ENCODE measurements around the gene PEX5L. TPM values are rescaled to one million over a fixed set of nuclear protein-coding genes. Genes with fewer than 3 reads are reported as not detected.

PEX5L gene
- total and polyA plus RNA-seq, 10 of the 15 experiments (the other 5 are each of a cell fraction or from before 2014, with no cell fraction given): 0.11 to 17.0 (median 0.50) TPM

DNA sequence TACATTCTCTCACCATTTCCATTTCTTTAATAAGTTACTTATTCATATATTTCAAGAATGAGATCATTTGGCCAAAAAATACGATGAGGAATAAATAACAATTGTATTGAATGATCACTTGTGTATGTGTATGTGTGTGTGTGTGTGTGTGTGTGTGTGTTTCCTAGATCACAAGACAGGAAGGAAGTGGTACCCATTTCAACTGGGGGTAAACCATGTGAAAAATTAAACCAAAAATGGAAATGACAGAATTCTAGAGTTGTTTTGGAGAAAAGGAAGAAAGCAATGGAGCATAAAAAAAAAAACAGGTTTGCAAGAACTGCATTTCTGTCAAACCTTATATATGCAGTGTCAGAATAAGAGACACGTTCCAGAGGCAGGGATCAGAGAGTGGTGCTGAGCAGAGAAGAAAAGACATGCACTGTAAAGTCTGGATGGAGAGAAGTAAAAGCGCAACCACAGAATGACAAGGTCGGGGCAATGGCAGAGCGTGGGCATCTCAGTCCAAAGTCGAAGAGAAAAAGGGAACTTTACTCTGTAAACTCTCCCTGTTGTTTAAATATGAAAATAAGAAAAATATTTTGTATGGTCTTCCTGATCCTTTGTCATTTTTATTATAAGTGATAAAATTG is 75.5 kb downstream of the PEX5L start (continued):
- TF ChIP-seq, protein P1, sequence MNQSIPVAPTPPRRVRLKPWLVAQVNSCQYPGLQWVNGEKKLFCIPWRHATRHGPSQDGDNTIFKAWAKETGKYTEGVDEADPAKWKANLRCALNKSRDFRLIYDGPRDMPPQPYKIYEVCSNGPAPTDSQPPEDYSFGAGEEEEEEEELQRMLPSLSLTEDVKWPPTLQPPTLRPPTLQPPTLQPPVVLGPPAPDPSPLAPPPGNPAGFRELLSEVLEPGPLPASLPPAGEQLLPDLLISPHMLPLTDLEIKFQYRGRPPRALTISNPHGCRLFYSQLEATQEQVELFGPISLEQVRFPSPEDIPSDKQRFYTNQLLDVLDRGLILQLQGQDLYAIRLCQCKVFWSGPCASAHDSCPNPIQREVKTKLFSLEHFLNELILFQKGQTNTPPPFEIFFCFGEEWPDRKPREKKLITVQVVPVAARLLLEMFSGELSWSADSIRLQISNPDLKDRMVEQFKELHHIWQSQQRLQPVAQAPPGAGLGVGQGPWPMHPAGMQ (IDR thresholded peaks at IDR 0.05; ENCODE audit: borderline replicate concordance): no peak
- TF ChIP-seq NFYB (IDR thresholded peaks at IDR 0.05; ENCODE audit: insufficient read depth, low read depth, low read length): no peak
- no peak for TF ChIP-seq RCOR1 (conservative IDR thresholded peaks at IDR 0.05; ENCODE audit: low read depth, low read length)
- no peak for TF ChIP-seq ZBED1 (IDR thresholded peaks at IDR 0.05; ENCODE audit: borderline replicate concordance)
- TF ChIP-seq, protein P2, sequence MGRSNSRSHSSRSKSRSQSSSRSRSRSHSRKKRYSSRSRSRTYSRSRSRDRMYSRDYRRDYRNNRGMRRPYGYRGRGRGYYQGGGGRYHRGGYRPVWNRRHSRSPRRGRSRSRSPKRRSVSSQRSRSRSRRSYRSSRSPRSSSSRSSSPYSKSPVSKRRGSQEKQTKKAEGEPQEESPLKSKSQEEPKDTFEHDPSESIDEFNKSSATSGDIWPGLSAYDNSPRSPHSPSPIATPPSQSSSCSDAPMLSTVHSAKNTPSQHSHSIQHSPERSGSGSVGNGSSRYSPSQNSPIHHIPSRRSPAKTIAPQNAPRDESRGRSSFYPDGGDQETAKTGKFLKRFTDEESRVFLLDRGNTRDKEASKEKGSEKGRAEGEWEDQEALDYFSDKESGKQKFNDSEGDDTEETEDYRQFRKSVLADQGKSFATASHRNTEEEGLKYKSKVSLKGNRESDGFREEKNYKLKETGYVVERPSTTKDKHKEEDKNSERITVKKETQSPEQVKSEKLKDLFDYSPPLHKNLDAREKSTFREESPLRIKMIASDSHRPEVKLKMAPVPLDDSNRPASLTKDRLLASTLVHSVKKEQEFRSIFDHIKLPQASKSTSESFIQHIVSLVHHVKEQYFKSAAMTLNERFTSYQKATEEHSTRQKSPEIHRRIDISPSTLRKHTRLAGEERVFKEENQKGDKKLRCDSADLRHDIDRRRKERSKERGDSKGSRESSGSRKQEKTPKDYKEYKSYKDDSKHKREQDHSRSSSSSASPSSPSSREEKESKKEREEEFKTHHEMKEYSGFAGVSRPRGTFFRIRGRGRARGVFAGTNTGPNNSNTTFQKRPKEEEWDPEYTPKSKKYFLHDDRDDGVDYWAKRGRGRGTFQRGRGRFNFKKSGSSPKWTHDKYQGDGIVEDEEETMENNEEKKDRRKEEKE (IDR thresholded peaks at IDR 0.05): no peak
- TF ChIP-seq, protein P3, sequence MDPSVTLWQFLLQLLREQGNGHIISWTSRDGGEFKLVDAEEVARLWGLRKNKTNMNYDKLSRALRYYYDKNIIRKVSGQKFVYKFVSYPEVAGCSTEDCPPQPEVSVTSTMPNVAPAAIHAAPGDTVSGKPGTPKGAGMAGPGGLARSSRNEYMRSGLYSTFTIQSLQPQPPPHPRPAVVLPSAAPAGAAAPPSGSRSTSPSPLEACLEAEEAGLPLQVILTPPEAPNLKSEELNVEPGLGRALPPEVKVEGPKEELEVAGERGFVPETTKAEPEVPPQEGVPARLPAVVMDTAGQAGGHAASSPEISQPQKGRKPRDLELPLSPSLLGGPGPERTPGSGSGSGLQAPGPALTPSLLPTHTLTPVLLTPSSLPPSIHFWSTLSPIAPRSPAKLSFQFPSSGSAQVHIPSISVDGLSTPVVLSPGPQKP (IDR thresholded peaks at IDR 0.05; ENCODE audit: low read depth, low read length): no peak
- no peak for TF ChIP-seq ZNF384 (IDR thresholded peaks at IDR 0.05; ENCODE audit: borderline replicate concordance, low read depth, low read length)
- TF ChIP-seq RELA (IDR thresholded peaks at IDR 0.05; ENCODE audit: borderline replicate concordance, partially characterized antibody): no peak
- no peak for TF ChIP-seq SUPT20H (IDR thresholded peaks at IDR 0.05; ENCODE audit: borderline replicate concordance, control insufficient read depth, low read depth, low read length)
- peak; percentile 53 for TF ChIP-seq RUNX3 (IDR thresholded peaks at IDR 0.05; ENCODE audit: low read length)
- no peak for TF ChIP-seq POLR2AphosphoS2 (IDR thresholded peaks at IDR 0.05; ENCODE audit: low read depth, low read length)
- TF ChIP-seq, protein P4, sequence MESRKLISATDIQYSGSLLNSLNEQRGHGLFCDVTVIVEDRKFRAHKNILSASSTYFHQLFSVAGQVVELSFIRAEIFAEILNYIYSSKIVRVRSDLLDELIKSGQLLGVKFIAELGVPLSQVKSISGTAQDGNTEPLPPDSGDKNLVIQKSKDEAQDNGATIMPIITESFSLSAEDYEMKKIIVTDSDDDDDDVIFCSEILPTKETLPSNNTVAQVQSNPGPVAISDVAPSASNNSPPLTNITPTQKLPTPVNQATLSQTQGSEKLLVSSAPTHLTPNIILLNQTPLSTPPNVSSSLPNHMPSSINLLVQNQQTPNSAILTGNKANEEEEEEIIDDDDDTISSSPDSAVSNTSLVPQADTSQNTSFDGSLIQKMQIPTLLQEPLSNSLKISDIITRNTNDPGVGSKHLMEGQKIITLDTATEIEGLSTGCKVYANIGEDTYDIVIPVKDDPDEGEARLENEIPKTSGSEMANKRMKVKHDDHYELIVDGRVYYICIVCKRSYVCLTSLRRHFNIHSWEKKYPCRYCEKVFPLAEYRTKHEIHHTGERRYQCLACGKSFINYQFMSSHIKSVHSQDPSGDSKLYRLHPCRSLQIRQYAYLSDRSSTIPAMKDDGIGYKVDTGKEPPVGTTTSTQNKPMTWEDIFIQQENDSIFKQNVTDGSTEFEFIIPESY (IDR thresholded peaks at IDR 0.05): no peak
- no peak for TF ChIP-seq ZNF622 (IDR thresholded peaks at IDR 0.05)
- no peak for TF ChIP-seq SIX5 (IDR thresholded peaks at IDR 0.05; ENCODE audit: low read depth, low read length, severe bottlenecking)
- TF ChIP-seq SP1 (IDR thresholded peaks at IDR 0.05; ENCODE audit: low read depth, low read length): no peak
- TF ChIP-seq, protein P5, sequence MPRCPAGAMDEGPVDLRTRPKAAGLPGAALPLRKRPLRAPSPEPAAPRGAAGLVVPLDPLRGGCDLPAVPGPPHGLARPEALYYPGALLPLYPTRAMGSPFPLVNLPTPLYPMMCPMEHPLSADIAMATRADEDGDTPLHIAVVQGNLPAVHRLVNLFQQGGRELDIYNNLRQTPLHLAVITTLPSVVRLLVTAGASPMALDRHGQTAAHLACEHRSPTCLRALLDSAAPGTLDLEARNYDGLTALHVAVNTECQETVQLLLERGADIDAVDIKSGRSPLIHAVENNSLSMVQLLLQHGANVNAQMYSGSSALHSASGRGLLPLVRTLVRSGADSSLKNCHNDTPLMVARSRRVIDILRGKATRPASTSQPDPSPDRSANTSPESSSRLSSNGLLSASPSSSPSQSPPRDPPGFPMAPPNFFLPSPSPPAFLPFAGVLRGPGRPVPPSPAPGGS (IDR thresholded peaks at IDR 0.05; ENCODE audit: borderline replicate concordance, insufficient read depth, low read depth, low read length, poor library complexity, severe bottlenecking): no peak
- no peak for TF ChIP-seq MYC (IDR thresholded peaks at IDR 0.05; ENCODE audit: insufficient read depth, insufficient read length, insufficient replicate concordance, low read length, severe bottlenecking)
- TF ChIP-seq, protein P6, sequence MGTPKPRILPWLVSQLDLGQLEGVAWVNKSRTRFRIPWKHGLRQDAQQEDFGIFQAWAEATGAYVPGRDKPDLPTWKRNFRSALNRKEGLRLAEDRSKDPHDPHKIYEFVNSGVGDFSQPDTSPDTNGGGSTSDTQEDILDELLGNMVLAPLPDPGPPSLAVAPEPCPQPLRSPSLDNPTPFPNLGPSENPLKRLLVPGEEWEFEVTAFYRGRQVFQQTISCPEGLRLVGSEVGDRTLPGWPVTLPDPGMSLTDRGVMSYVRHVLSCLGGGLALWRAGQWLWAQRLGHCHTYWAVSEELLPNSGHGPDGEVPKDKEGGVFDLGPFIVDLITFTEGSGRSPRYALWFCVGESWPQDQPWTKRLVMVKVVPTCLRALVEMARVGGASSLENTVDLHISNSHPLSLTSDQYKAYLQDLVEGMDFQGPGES (IDR thresholded peaks at IDR 0.05): no peak
